K562 (cell line): ENCODE results near the gene BCL2L1. TPM values are rescaled to one million over a fixed set of nuclear protein-coding genes. Genes with fewer than 3 reads are reported as not detected.

ENCODE experiments used
- ARNT ChIP-seq, 2 experiments: fragments of 450-650 bp; IDR thresholded peaks; 2 replicates each; pipeline ENCODE4 v1.6.1; 2016; ENCODE audit warnings: mild to moderate bottlenecking in 1 of 2
- HNRNPH1 ChIP-seq: fragments of 200-400 bp; formaldehyde crosslinking; optimal IDR thresholded peaks from 2 replicates; pipeline ENCODE3; 2017; ENCODE audit warnings: low read depth, mild to moderate bottlenecking, low read length, moderate library complexity
- HSF4 ChIP-seq: fragments of 250-450 bp; sonication (Bioruptor Pico); IDR thresholded peaks from 2 replicates; pipeline ENCODE4 v2.1.2; 2022; ENCODE audit warnings: mild to moderate bottlenecking, moderate library complexity, borderline replicate concordance
- JUND ChIP-seq, 2 experiments: IDR thresholded peaks; 2 replicates in 1 of 2; 3 replicates in 1 of 2; pipeline ENCODE4 v1.6.1; 2011; ENCODE audit warnings: borderline replicate concordance in 2 of 2, low read depth in 2 of 2, low read length in 2 of 2, improper control_type of control experiment in 1 of 2, missing biosample characterization in 1 of 2, missing genetic modification characterization in 1 of 2, missing genetic modification reagents in 1 of 2
- KLF16 ChIP-seq: IDR thresholded peaks from 2 replicates; pipeline ENCODE4 v1.6.1; 2016; ENCODE audit warnings: antibody characterized with exemption
- NCOA1 ChIP-seq: fragments of 450-650 bp; IDR thresholded peaks from 2 replicates; pipeline ENCODE4 v1.6.1; 2016; ENCODE audit warnings: low read depth
- NR2F6 ChIP-seq: fragments of 450-650 bp; formaldehyde crosslinking; IDR thresholded peaks from 2 replicates; pipeline ENCODE4 v1.4.0; 2020; ENCODE audit warnings: mild to moderate bottlenecking
- PYGO2 ChIP-seq: fragments of 450-650 bp; IDR thresholded peaks from 2 replicates; pipeline ENCODE4 v1.6.1; 2016; ENCODE audit warnings: mild to moderate bottlenecking, missing genetic modification characterization, moderate library complexity, missing compliant biosample characterization
- SMARCA5 ChIP-seq: fragments of 450-650 bp; IDR thresholded peaks from 2 replicates; pipeline ENCODE4 v1.6.1; 2016
- TAF7 ChIP-seq: fragments of 450-650 bp; IDR thresholded peaks from 2 replicates; pipeline ENCODE4 v1.6.1; 2016; ENCODE audit warnings: missing genetic modification characterization, missing compliant biosample characterization
- TAL1 ChIP-seq: fragments of 450-650 bp; IDR thresholded peaks from 2 replicates; pipeline ENCODE4 v1.6.1; 2016; ENCODE audit warnings: mild to moderate bottlenecking
- WHSC1 ChIP-seq: IDR thresholded peaks from one replicate; pipeline ENCODE4 v1.6.1; 2012; ENCODE audit warnings: low read length, control low read depth, inconsistent platforms
- ZKSCAN1 ChIP-seq: fragments of 150-350 bp; IDR thresholded peaks from 2 replicates; pipeline ENCODE4 v1.6.1; 2016; ENCODE audit warnings: low read depth, low read length
- ZNF316 ChIP-seq: fragments of 450-650 bp; IDR thresholded peaks from 2 replicates; pipeline ENCODE4 v1.6.1; 2016
- polyA plus RNA-seq, 8 experiments: library from polyadenylated mRNA; depleted of rRNA in 4 of 8; stranded (reverse) in 5 of 8; unstranded in 3 of 8; fragments of >200 nt; fragmentation: Nextera tagmentation in 2 of 8; fragmentation: Illumina TruSeq in 1 of 8; extraction: Ambion mirVana in 2 of 8; extraction: Trizol in 1 of 8; gene quantifications; 2 replicates each; pipeline versions ENCODE4 v1.2.1 to v1.2.3, GENCODE V29; 2011 to 2014; ENCODE audit warnings: inconsistent platforms in 1 of 8, missing spikeins in 1 of 8
- total RNA-seq, 7 experiments: library from RNA; depleted of rRNA in 6 of 7; stranded (reverse); fragments of >200 nt in 6 of 7; fragmentation: Illumina TruSeq in 2 of 7; extraction: Trizol in 2 of 7; gene quantifications; 2 replicates each; pipeline versions ENCODE4 v1.2.1 to v1.2.3, GENCODE V29; 2011 to 2021; ENCODE audit warnings: low replicate concordance in 1 of 7
- TF ChIP-seq, protein P1 (sequence below): fragments of 200-800 bp; sonication (Bioruptor generic); IDR thresholded peaks from 2 replicates; pipeline ENCODE4 v1.6.1; 2017; ENCODE audit warnings: missing genetic modification characterization, missing compliant biosample characterization
- TF ChIP-seq, protein P2 (sequence below): fragments of 450-650 bp; IDR thresholded peaks from 2 replicates; pipeline ENCODE4 v1.6.1; 2016; ENCODE audit warnings: mild to moderate bottlenecking
- TF ChIP-seq, protein P3 (sequence below): fragments of 200-800 bp; sonication (Bioruptor generic); IDR thresholded peaks from 2 replicates; pipeline ENCODE4 v1.6.1; 2017; ENCODE audit warnings: missing genetic modification characterization, missing compliant biosample characterization
- TF ChIP-seq, protein P4 (sequence below): fragments of 250-450 bp; sonication (Bioruptor Pico); IDR thresholded peaks from 2 replicates; pipeline ENCODE4 v1.5.0; 2021
- TF ChIP-seq, protein P5 (sequence below): fragments of 450-650 bp; formaldehyde crosslinking; IDR thresholded peaks from 2 replicates; pipeline ENCODE4 v1.4.0; 2020; ENCODE audit warnings: mild to moderate bottlenecking, moderate library complexity

BCL2L1 gene
- total and polyA plus RNA-seq, 9 of the 15 experiments (the other 6 are each of a cell fraction or from before 2014, with no cell fraction given), result 3.3 to 182 (median 120) TPM

DNA sequence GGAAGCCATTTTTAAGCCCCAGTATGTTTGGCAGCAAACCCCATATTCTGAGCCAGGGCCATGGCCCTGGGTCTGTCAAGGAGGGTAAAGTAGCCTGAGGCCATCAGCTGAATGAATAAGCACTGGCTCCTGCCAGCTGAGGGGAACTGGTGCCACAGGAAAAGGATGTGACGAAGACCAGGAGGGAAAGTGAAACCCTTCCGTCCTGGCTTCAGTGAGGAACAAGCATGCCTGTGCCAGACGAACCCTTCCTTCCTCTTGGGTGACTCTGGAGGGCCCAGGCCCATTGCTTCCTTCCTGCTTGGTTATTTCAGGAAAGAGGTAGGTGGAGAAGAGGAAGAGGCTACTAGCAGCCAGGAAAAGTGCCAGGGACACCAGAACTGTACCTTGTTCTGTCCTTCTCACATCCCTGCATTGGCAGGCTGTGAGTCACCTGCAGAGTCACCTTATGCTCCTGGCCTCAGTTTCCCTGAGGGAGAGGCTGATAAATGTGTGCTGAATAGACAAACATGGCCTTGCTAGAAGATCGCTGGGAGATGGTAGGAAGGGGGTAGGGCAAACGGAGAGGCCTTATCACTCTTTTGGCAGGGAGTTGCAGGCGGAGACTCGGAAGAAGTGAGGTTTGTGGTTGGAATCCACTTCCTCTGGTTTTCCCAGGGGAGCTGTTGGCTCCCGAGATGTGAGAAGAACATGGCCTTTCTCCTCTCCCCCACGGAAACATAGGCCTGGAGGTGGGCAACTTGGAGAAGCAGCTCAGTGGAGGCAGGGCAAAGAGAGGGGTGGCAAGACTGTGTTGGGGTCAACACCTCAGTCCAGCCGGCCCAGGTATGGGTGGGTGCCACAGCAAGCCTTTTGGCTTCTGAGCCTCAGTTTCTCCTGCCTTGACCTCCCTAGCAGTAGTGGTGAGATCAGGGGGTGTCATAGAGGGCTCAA is 47.5 kb downstream of the BCL2L1 start (continued):
- TF ChIP-seq PYGO2 (peak; percentile 68), JUND (IDR thresholded peaks at IDR 0.05; ENCODE audit: borderline replicate concordance, low read depth, low read length) (no peak; the same call in none of the 2 replicates), JUND (tag; IDR thresholded peaks at IDR 0.05; ENCODE audit: borderline replicate concordance, low read depth, low read length) (peak; percentile 88; the same call in 2 of the 3 replicates), ZNF316 (peak; percentile 84), SMARCA5 (peak; percentile 53; the same call in 1 of the 2 replicates), TAL1 (peak; percentile 71), WHSC1 (peak; percentile 60), HNRNPH1 (no peak), ARNT (IDR thresholded peaks at IDR 0.05) (peak; percentile 15 to 37; a peak in 1 of 4 replicates), NCOA1 (peak; percentile 33; the same call in 1 of the 2 replicates), HSF4 (peak; percentile 79; the same call in 1 of the 2 replicates), ZKSCAN1 (no peak), TAF7 (tag) (peak; percentile 31; the same call in 1 of the 2 replicates), NR2F6 (CRISPR knock-in tag) (no peak), KLF16 (peak; percentile 69; the same call in 1 of the 2 replicates)
- TF ChIP-seq, protein P1, sequence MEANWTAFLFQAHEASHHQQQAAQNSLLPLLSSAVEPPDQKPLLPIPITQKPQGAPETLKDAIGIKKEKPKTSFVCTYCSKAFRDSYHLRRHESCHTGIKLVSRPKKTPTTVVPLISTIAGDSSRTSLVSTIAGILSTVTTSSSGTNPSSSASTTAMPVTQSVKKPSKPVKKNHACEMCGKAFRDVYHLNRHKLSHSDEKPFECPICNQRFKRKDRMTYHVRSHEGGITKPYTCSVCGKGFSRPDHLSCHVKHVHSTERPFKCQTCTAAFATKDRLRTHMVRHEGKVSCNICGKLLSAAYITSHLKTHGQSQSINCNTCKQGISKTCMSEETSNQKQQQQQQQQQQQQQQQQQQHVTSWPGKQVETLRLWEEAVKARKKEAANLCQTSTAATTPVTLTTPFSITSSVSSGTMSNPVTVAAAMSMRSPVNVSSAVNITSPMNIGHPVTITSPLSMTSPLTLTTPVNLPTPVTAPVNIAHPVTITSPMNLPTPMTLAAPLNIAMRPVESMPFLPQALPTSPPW (CRISPR knock-in tag), result peak; percentile 5; the same call in 1 of the 2 replicates
- TF ChIP-seq, protein P2, sequence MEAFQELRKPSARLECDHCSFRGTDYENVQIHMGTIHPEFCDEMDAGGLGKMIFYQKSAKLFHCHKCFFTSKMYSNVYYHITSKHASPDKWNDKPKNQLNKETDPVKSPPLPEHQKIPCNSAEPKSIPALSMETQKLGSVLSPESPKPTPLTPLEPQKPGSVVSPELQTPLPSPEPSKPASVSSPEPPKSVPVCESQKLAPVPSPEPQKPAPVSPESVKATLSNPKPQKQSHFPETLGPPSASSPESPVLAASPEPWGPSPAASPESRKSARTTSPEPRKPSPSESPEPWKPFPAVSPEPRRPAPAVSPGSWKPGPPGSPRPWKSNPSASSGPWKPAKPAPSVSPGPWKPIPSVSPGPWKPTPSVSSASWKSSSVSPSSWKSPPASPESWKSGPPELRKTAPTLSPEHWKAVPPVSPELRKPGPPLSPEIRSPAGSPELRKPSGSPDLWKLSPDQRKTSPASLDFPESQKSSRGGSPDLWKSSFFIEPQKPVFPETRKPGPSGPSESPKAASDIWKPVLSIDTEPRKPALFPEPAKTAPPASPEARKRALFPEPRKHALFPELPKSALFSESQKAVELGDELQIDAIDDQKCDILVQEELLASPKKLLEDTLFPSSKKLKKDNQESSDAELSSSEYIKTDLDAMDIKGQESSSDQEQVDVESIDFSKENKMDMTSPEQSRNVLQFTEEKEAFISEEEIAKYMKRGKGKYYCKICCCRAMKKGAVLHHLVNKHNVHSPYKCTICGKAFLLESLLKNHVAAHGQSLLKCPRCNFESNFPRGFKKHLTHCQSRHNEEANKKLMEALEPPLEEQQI, result no peak
- TF ChIP-seq, protein P3, sequence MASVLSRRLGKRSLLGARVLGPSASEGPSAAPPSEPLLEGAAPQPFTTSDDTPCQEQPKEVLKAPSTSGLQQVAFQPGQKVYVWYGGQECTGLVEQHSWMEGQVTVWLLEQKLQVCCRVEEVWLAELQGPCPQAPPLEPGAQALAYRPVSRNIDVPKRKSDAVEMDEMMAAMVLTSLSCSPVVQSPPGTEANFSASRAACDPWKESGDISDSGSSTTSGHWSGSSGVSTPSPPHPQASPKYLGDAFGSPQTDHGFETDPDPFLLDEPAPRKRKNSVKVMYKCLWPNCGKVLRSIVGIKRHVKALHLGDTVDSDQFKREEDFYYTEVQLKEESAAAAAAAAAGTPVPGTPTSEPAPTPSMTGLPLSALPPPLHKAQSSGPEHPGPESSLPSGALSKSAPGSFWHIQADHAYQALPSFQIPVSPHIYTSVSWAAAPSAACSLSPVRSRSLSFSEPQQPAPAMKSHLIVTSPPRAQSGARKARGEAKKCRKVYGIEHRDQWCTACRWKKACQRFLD (CRISPR knock-in tag), result peak; percentile 74
- TF ChIP-seq, protein P4, sequence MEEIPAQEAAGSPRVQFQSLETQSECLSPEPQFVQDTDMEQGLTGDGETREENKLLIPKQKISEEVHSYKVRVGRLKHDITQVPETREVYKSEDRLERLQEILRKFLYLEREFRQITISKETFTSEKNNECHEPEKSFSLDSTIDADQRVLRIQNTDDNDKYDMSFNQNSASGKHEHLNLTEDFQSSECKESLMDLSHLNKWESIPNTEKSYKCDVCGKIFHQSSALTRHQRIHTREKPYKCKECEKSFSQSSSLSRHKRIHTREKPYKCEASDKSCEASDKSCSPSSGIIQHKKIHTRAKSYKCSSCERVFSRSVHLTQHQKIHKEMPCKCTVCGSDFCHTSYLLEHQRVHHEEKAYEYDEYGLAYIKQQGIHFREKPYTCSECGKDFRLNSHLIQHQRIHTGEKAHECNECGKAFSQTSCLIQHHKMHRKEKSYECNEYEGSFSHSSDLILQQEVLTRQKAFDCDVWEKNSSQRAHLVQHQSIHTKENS (CRISPR knock-in tag), result peak; percentile 42; the same call in 1 of the 2 replicates
- TF ChIP-seq, protein P5, sequence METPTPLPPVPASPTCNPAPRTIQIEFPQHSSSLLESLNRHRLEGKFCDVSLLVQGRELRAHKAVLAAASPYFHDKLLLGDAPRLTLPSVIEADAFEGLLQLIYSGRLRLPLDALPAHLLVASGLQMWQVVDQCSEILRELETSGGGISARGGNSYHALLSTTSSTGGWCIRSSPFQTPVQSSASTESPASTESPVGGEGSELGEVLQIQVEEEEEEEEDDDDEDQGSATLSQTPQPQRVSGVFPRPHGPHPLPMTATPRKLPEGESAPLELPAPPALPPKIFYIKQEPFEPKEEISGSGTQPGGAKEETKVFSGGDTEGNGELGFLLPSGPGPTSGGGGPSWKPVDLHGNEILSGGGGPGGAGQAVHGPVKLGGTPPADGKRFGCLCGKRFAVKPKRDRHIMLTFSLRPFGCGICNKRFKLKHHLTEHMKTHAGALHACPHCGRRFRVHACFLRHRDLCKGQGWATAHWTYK (CRISPR knock-in tag), result peak; percentile 88
